Duodenal mucosa (tissue), 2 donors: Measurements from ENCODE around the gene UPK3B.
"Not testable (repeated sequence)": the region's sequence is repeated elsewhere in the genome, so short reads cannot be mapped to it uniquely, and the experiment has no call there.

Source experiments
- H3K27ac ChIP-seq: one replicate; pipeline ENCODE4 v1.7.0; 2013; ENCODE audit warnings: low read depth, low read length
- H3K27me3 ChIP-seq, 2 donors: one replicate each; pipeline ENCODE4 v1.7.0; 2013; ENCODE audit warnings: low read length in 2 of 2, control low read depth in 1 of 2; ENCODE audit not compliant: insufficient read depth in 2 of 2, control insufficient read depth in 1 of 2
- H3K36me3 ChIP-seq, 2 donors: one replicate each; pipeline ENCODE4 v1.7.0; 2013; ENCODE audit warnings: low read length in 2 of 2, control low read depth in 1 of 2; ENCODE audit not compliant: insufficient read depth in 2 of 2, control insufficient read depth in 1 of 2
- H3K4me1 ChIP-seq, 2 donors: one replicate each; pipeline ENCODE4 v1.7.0; 2013; ENCODE audit warnings: low read length in 2 of 2, control low read depth in 1 of 2; ENCODE audit not compliant: insufficient read depth in 2 of 2, control insufficient read depth in 1 of 2
- H3K4me3 ChIP-seq, 2 donors: one replicate each; pipeline ENCODE4 v1.7.0; 2013; ENCODE audit warnings: low read length in 2 of 2, low read depth in 1 of 2
- H3K9ac ChIP-seq, 2 donors: one replicate each; pipeline ENCODE4 v1.7.0; 2013; ENCODE audit warnings: low read length in 2 of 2, low read depth in 1 of 2
- H3K9me3 ChIP-seq, 2 donors: one replicate each; pipeline ENCODE4 v1.7.0; 2013; ENCODE audit warnings: low read length in 2 of 2, control low read depth in 1 of 2; ENCODE audit not compliant: control insufficient read depth in 1 of 2

UPK3B gene

GRCh38 chr7:76560157-76560556, 49.8 kb downstream of the UPK3B start:
- not testable (repeated sequence) for H3K27me3 ChIP-seq, H3K9ac ChIP-seq, H3K27ac ChIP-seq, H3K36me3 ChIP-seq, H3K4me1 ChIP-seq, H3K9me3 ChIP-seq, H3K4me3 ChIP-seq

- not testable (repeated sequence) for H3K9me3 ChIP-seq, H3K36me3 ChIP-seq, H3K9ac ChIP-seq, H3K27me3 ChIP-seq, H3K27ac ChIP-seq, H3K4me1 ChIP-seq, H3K4me3 ChIP-seq
Measured at GRCh38 chr7:76561342-76561741, 51.0 kb downstream of the UPK3B start.

GRCh38 chr7:76565001-76565400, 54.6 kb downstream of the UPK3B start:
- not testable (repeated sequence) for H3K27ac ChIP-seq, H3K36me3 ChIP-seq, H3K4me3 ChIP-seq, H3K9me3 ChIP-seq, H3K9ac ChIP-seq, H3K27me3 ChIP-seq, H3K4me1 ChIP-seq
